Smooth muscle cell (in vitro differentiated cells): Measurements from ENCODE around the gene RAB7B. TPM values are rescaled to one million over a fixed set of nuclear protein-coding genes. Genes with fewer than 3 reads are reported as not detected.

Source experiments
- DNase-seq: peaks from one replicate; lab custom pipeline; 2025; ENCODE audit not compliant: unreplicated experiment; lab: John Stamatoyannopoulos, UW
- H2AFZ ChIP-seq: fragments of 200-600 bp; sonication (generic); 2 replicates; pipeline ENCODE4 v1.6.0; 2016; ENCODE audit warnings: antibody characterized with exemption, low read depth, mild to moderate bottlenecking
- H3F3A ChIP-seq: fragments of 200-600 bp; sonication (generic); 2 replicates; pipeline ENCODE4 v1.6.0; 2017; ENCODE audit warnings: antibody characterized with exemption, low read depth
- H3K27ac ChIP-seq: fragments of 200-600 bp; sonication (generic); 2 replicates; pipeline ENCODE4 v1.5.1; 2016; ENCODE audit warnings: low read depth, mild to moderate bottlenecking
- H3K27me3 ChIP-seq: fragments of 200-600 bp; sonication (generic); 2 replicates; pipeline ENCODE4 v1.6.1; 2016; ENCODE audit warnings: low read depth, mild to moderate bottlenecking
- H3K36me3 ChIP-seq: fragments of 200-600 bp; sonication (generic); 2 replicates; pipeline ENCODE4 v1.5.1; 2016; ENCODE audit warnings: low read depth
- H3K4me1 ChIP-seq: fragments of 200-600 bp; sonication (generic); 2 replicates; pipeline ENCODE4 v1.5.1; 2016; ENCODE audit warnings: low read depth
- H3K4me2 ChIP-seq: fragments of 200-600 bp; sonication (generic); 2 replicates; pipeline ENCODE4 v1.6.0; 2016; ENCODE audit warnings: mild to moderate bottlenecking
- H3K4me3 ChIP-seq: fragments of 200-600 bp; sonication (generic); 2 replicates; pipeline ENCODE4 v1.5.1; 2016; ENCODE audit warnings: mild to moderate bottlenecking
- H3K79me2 ChIP-seq: fragments of 200-600 bp; sonication (generic); 2 replicates; pipeline ENCODE4 v1.6.0; 2016; ENCODE audit warnings: low read depth, mild to moderate bottlenecking
- H3K9ac ChIP-seq: fragments of 200-600 bp; sonication (generic); 2 replicates; pipeline ENCODE4 v1.6.0; 2016; ENCODE audit warnings: low read depth
- H3K9me3 ChIP-seq: fragments of 200-600 bp; sonication (generic); replicated peaks from 2 replicates; pipeline ENCODE4 v1.5.1; 2016; ENCODE audit warnings: low read depth
- H4K20me1 ChIP-seq: fragments of 200-600 bp; sonication (generic); 2 replicates; pipeline ENCODE4 v1.6.0; 2016; ENCODE audit warnings: low read depth
- CTCF ChIP-seq: fragments of 200-600 bp; sonication (generic); IDR thresholded peaks from 2 replicates; pipeline ENCODE4 v1.5.1; 2017; ENCODE audit warnings: borderline replicate concordance, mild to moderate bottlenecking, antibody characterized with exemption; ENCODE audit not compliant: insufficient read depth, poor library complexity, severe bottlenecking
- WGBS: methylation state at CpG from one replicate; pipeline ENCODE4 v1.1.7; 2016; ENCODE audit warnings: low lambda C conversion rate; 5-methylcytosine and 5-hydroxymethylcytosine counted together
- polyA plus RNA-seq: library from polyadenylated mRNA; unstranded; fragments of >200 nt; fragmentation: Nextera tagmentation; extraction: Ambion mirVana; gene quantifications from 2 replicates; pipeline ENCODE4 v1.2.1, GENCODE V29; 2016
- total RNA-seq: library from RNA; depleted of rRNA; stranded (reverse); fragments of >200 nt; gene quantifications from 2 replicates; pipeline ENCODE4 v1.2.3, GENCODE V29; 2014

The RAB7B gene
- total and polyA plus RNA-seq, 2 experiments from 2014 or later = 13.0 to 13.6 TPM

GRCh38 chr1:206036663-206037455, 33.7 kb upstream of the RAB7B start:
- peak overlapping the region; percentile 82 for H3K4me2 ChIP-seq
- H3K27ac ChIP-seq = peak overlapping the region; percentile 68
- H3K4me1 ChIP-seq = peaks cover 10% of the 10 kb centered on the region
- no peaks in the 10 kb centered on the region for H3K79me2 ChIP-seq
- H3K36me3 ChIP-seq = no peaks in the 10 kb centered on the region
- H3F3A ChIP-seq = no peaks in the 10 kb centered on the region
- no peak for TF ChIP-seq CTCF
- no peaks in the 10 kb centered on the region for H3K9me3 ChIP-seq
- H3K9ac ChIP-seq = no peak overlapping the region
- no peak for DNase-seq
- no peaks in the 10 kb centered on the region for H3K27me3 ChIP-seq
- H3K4me3 ChIP-seq = no peak overlapping the region
- WGBS = 53% methylated on average over 2 of the region's 2 CpGs
- no peaks in the 10 kb centered on the region for H4K20me1 ChIP-seq
- H2AFZ ChIP-seq = no peak overlapping the region

DNA sequence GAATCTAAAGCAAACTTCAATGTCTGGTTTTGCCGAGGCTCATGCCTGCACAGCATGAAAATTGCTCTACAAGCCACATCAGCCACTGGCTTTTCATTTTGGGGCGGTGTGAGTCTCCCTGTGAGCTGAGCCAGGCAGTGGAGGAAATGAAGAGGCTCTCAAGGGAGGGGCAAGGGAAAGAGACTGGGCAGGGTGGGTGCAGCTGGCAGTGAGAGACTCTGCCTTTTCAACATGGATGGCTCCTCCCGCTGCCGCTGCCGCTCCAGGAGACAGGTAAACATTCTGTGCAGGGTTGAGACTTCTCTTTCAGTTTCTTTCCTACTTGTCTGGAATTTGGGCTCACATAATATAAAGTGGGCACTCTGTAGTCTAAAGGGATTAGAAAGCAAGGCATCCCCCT, 31.8 kb upstream of the RAB7B start:
- TF ChIP-seq CTCF = no peak
- Histone ChIP-seq H3K27me3 (no peaks in the 10 kb centered on the region), H3K9ac (no peak overlapping the region), H3K9me3 (no peaks in the 10 kb centered on the region), H3K79me2 (no peaks in the 10 kb centered on the region), H3K4me3 (no peak overlapping the region), H4K20me1 (no peaks in the 10 kb centered on the region), H3K27ac (no peak overlapping the region), H2AFZ (peak overlapping the region; percentile 21), H3K36me3 (no peaks in the 10 kb centered on the region), H3K4me2 (no peak overlapping the region), H3K4me1 (peaks cover 10% of the 10 kb centered on the region), H3F3A (no peaks in the 10 kb centered on the region)
- 86% methylated on average over 5 of the region's 5 CpGs for WGBS
- no peak for DNase-seq

GRCh38 chr1:206032380-206033140, 29.4 kb upstream of the RAB7B start:
- Histone ChIP-seq H3K4me2 (no peak overlapping the region), H3K79me2 (no peaks in the 10 kb centered on the region), H2AFZ (no peak overlapping the region), H3K9ac (no peak overlapping the region), H3K9me3 (no peaks in the 10 kb centered on the region), H3K36me3 (no peaks in the 10 kb centered on the region), H3K27me3 (no peaks in the 10 kb centered on the region), H3F3A (no peaks in the 10 kb centered on the region), H3K4me1 (peaks cover 7% of the 10 kb centered on the region), H3K4me3 (no peak overlapping the region), H3K27ac (peak overlapping the region; percentile 61), H4K20me1 (no peaks in the 10 kb centered on the region)
- DNase-seq = no peak
- 63% methylated on average over 5 of the region's 5 CpGs for WGBS
- TF ChIP-seq CTCF = no peak
